Naive thymus-derived CD4-positive, alpha-beta T cell (primary cell): ENCODE measurements around the gene OR51M1. TPM values are rescaled to one million over a fixed set of nuclear protein-coding genes. Genes with fewer than 3 reads are reported as not detected.
"Not testable (repeated sequence)": the region's sequence is repeated elsewhere in the genome, so short reads cannot be mapped to it uniquely, and the experiment has no call there.

ENCODE experiments used
- ATAC-seq: fragments of 150-1000 bp; cut with Tn5 transposase; 2 replicates; pipeline ENCODE4 v1.10.0; 2021; ENCODE audit warnings: mild to moderate bottlenecking, moderate library complexity
- CTCF ChIA-PET: fragments of 350-600 bp; sonication (Branson Sonifier 250); formaldehyde crosslinking; loops from one replicate; lab custom pipeline; 2021; ENCODE audit warnings: antibody characterized with exemption; lab: Charles Lee
- POLR2A ChIA-PET: fragments of 350-600 bp; sonication (Branson Sonifier 250); formaldehyde crosslinking; loops from one replicate; lab custom pipeline; 2021; ENCODE audit warnings: antibody characterized with exemption, inconsistent platforms; lab: Charles Lee
- DNase-seq, 9 donors: peaks; one replicate each; pipeline versions ENCODE4 v3.0.0 to v3.0.0-alpha.2; 2020 to 2022; ENCODE audit warnings: mixed read lengths in 1 of 9
- H3K27ac ChIP-seq: one replicate; pipeline ENCODE4 v1.7.0; 2013; ENCODE audit warnings: mild to moderate bottlenecking, low read depth, low read length, moderate library complexity
- H3K27me3 ChIP-seq, 2 donors: one replicate each; pipeline ENCODE4 v1.7.0; 2013; ENCODE audit warnings: low read length in 2 of 2, mild to moderate bottlenecking in 2 of 2, moderate library complexity in 2 of 2; ENCODE audit not compliant: control insufficient read depth in 2 of 2, insufficient read depth in 2 of 2
- H3K36me3 ChIP-seq, 3 experiments: 1 replicate in 2 of 3; 2 replicates in 1 of 3; pipeline ENCODE4 v1.7.0; 2013; ENCODE audit warnings: low read length in 3 of 3, mild to moderate bottlenecking in 3 of 3, moderate library complexity in 1 of 3; ENCODE audit not compliant: insufficient read depth in 3 of 3, control insufficient read depth in 2 of 3
- H3K4me1 ChIP-seq, 2 donors: one replicate each; pipeline ENCODE4 v1.7.0; 2013; ENCODE audit warnings: low read length in 2 of 2, mild to moderate bottlenecking in 2 of 2, moderate library complexity in 1 of 2; ENCODE audit not compliant: control insufficient read depth in 2 of 2, insufficient read depth in 2 of 2
- H3K4me3 ChIP-seq: 2 replicates; pipeline ENCODE4 v1.7.0; 2013; ENCODE audit warnings: mild to moderate bottlenecking, low read length
- H3K9me3 ChIP-seq, 3 experiments: 1 replicate in 2 of 3; 2 replicates in 1 of 3; pipeline ENCODE4 v1.7.0; 2013; ENCODE audit warnings: low read length in 3 of 3; ENCODE audit not compliant: control insufficient read depth in 2 of 3
- H3K27ac Mint-ChIP-seq, 9 donors: one replicate each; pipeline ENCODE4 v1.8.0; 2020 to 2022; ENCODE audit warnings: mixed read lengths in 9 of 9, mild to moderate bottlenecking in 8 of 9, moderate library complexity in 5 of 9, inconsistent platforms in 2 of 9
- H3K27me3 Mint-ChIP-seq, 5 donors: one replicate each; pipeline ENCODE4 v1.8.0; 2021 to 2022; ENCODE audit warnings: mixed read lengths in 5 of 5, mild to moderate bottlenecking in 1 of 5
- H3K36me3 Mint-ChIP-seq, 5 donors: one replicate each; pipeline ENCODE4 v1.8.0; 2020 to 2022; ENCODE audit warnings: mixed read lengths in 5 of 5, mild to moderate bottlenecking in 3 of 5, inconsistent platforms in 1 of 5
- H3K4me1 Mint-ChIP-seq, 7 donors: one replicate each; pipeline ENCODE4 v1.8.0; 2020 to 2022; ENCODE audit warnings: mixed read lengths in 7 of 7, mild to moderate bottlenecking in 3 of 7, inconsistent platforms in 1 of 7
- H3K4me3 Mint-ChIP-seq, 10 donors: one replicate each; pipeline ENCODE4 v1.8.0; 2020 to 2022; ENCODE audit warnings: mild to moderate bottlenecking in 10 of 10, mixed read lengths in 10 of 10, moderate library complexity in 6 of 10, inconsistent platforms in 2 of 10
- H3K9me3 Mint-ChIP-seq, 11 donors: one replicate each; pipeline ENCODE4 v1.8.0; 2020 to 2022; ENCODE audit warnings: mixed read lengths in 11 of 11, mild to moderate bottlenecking in 4 of 11, inconsistent platforms in 1 of 11, moderate library complexity in 1 of 11
- intact Hi-C, 2 donors: fragments of 100-400 bp; cut with micrococcal nuclease; formaldehyde crosslinking; loops; one replicate each; pipeline ENCODE4 v1.15.1; 2023
- polyA plus RNA-seq, 2 donors: library from polyadenylated mRNA; unstranded; fragments of 300-500 nt; fragmentation: Illumina TruSeq; gene quantifications; one replicate each; pipeline ENCODE4 v1.2.3, GENCODE V29; 2021
- total RNA-seq, 6 experiments: library from RNA in 5 of 6; stranded (reverse) in 5 of 6; gene quantifications; 1 replicate in 5 of 6; 2 replicates in 1 of 6; pipeline ENCODE4 v1.2.3 and lab custom pipeline; 2021 to 2026

OR51M1 gene
- total and polyA plus RNA-seq, 7 experiments from 2014 or later = not detected

DNA sequence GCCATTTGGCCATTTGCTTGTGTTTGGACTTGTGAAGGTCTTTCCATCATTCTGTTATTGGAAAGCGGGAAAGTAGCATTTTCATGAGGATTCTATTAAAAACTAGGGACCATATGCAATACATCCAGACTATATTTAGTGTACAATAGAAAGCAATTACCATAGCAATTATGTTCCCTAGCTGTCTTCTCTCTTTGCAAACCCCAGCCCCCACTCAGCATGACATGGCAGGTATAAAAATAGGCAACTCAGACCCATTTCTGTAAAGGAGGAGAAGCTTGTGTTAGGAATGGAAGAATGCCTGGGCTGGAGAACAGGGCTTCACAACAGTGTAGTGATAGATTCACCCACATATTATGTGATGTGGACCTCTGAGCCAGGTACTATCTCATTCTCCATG lies 19.9 kb upstream of the OR51M1 start:
- Mint-ChIP-seq H3K27ac (no peak overlapping the region), H3K9me3 (peaks cover 0 to 10% (median 6%) of the 10 kb centered on the region in 11 donors), H3K4me3 (no peak overlapping the region), H3K36me3 (peaks cover 0 to 4% (median 0%) of the 10 kb centered on the region in 5 donors), H3K27me3 (peaks cover 0 to 15% (median 8%) of the 10 kb centered on the region in 5 donors), H3K4me1 (no peaks in the 10 kb centered on the region)
- CTCF ChIA-PET = no interaction called here
- Histone ChIP-seq H3K27me3 (no peaks in the 10 kb centered on the region), H3K4me3 (no peak overlapping the region), H3K4me1 (no peaks in the 10 kb centered on the region), H3K27ac (no peak overlapping the region), H3K9me3 (no peaks in the 10 kb centered on the region), H3K36me3 (no peaks in the 10 kb centered on the region)
- POLR2A ChIA-PET = no interaction called here
- DNase-seq (no peak), ATAC-seq (no peak)
- intact Hi-C loops = no loop called here

DNA sequence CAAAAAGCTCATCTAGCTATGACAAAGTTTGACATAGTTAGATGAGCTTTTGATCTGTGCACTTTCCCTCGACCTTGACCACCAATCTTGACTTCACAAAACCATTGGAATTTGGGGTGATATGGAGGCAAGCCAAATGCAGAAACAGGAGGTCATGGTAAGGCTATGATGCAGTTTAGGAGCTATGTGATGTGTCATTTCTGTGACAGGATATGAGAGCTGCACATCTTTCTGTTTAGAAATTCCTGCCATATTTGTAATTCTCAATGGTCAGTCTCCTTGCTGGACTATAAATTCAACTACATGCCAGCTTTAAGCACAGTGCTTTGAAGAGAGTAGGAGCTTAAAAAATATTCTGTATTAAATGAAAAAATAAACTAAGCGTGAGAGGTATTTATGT lies 19.4 kb upstream of the OR51M1 start:
- Mint-ChIP-seq H3K36me3 (peaks cover 0 to under 1% (median 0%) of the 10 kb centered on the region in 5 donors), H3K4me3 (no peak overlapping the region), H3K9me3 (peaks cover 0 to 10% (median 3%) of the 10 kb centered on the region in 11 donors), H3K27me3 (peaks cover 0 to 15% (median 8%) of the 10 kb centered on the region in 5 donors), H3K27ac (no peak overlapping the region), H3K4me1 (no peaks in the 10 kb centered on the region)
- POLR2A ChIA-PET = no interaction called here
- DNase-seq (no peak), ATAC-seq (no peak)
- CTCF ChIA-PET = interaction anchor here (0.7 kb wide), 1 partner anchor 151 kb away, joined by 3 read pairs; no protein-coding TSS in a partner anchor
- Histone ChIP-seq H3K4me1 (no peaks in the 10 kb centered on the region), H3K27me3 (no peaks in the 10 kb centered on the region), H3K36me3 (no peaks in the 10 kb centered on the region), H3K9me3 (no peaks in the 10 kb centered on the region), H3K4me3 (no peak overlapping the region), H3K27ac (no peak overlapping the region)
- intact Hi-C loops = no loop called here

DNA sequence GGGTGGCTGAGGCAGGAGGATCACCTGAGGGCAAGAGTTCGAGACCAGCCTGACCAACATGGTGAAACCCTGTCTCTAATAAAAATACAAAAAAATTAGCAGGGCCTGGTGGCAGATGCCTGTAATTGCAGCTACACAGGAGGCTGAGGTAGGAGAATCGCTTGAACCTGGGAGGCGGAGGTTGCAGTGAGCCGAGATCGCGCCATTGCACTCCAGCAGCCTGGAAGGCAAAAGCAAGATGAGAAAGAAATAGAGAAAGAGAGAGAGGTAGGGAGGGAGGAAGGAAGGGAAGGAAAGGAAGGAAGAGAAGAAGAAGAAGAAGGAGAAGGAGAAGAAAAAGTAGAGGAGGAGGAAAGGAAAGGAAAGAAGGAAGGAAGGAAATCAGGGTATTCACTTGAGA lies 17.2 kb upstream of the OR51M1 start:
- H3K4me1 ChIP-seq, H3K27ac Mint-ChIP-seq, ATAC-seq, H3K4me3 Mint-ChIP-seq, DNase-seq, H3K9me3 ChIP-seq, H3K4me3 ChIP-seq, H3K36me3 Mint-ChIP-seq, CTCF ChIA-PET, H3K27me3 ChIP-seq, POLR2A ChIA-PET, H3K36me3 ChIP-seq, H3K9me3 Mint-ChIP-seq, H3K27ac ChIP-seq, H3K4me1 Mint-ChIP-seq, intact Hi-C loops: not testable (repeated sequence)
- H3K27me3 Mint-ChIP-seq = peaks cover 0 to 23% (median 8%) of the 10 kb centered on the region in 5 donors

DNA sequence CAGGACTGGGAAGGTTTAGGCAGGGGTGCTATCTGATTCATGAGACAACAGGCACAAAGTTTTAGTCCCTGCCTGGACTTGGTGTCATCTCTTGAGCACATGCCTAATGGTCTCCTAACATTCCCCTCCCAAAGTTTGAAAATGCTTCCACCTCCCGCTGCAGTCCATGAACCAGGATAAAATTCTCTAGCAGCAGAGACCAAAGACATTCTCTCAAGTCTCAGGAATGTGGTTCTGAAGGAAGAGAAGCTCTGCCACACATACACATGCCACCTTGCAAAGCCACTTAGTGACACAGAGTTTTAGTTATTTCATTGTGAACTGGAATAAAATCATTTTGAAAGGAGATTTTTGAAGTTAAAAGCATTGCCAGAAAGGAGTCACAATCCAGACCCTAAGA lies 16.8 kb upstream of the OR51M1 start:
- CTCF ChIA-PET = no interaction called here
- DNase-seq = no peak
- Histone ChIP-seq H3K36me3 (no peaks in the 10 kb centered on the region), H3K4me3 (no peak overlapping the region), H3K27me3 (peaks cover 0 to 3% of the 10 kb centered on the region in 2 donors), H3K27ac (no peak overlapping the region), H3K4me1 (no peaks in the 10 kb centered on the region), H3K9me3 (no peaks in the 10 kb centered on the region)
- Mint-ChIP-seq H3K27me3 (peaks cover 0 to 23% (median 11%) of the 10 kb centered on the region in 5 donors), H3K4me3 (no peak overlapping the region), H3K4me1 (no peaks in the 10 kb centered on the region), H3K27ac (no peak overlapping the region), H3K9me3 (peaks cover 0 to 7% (median 2%) of the 10 kb centered on the region in 11 donors), H3K36me3 (no peaks in the 10 kb centered on the region)
- ATAC-seq = no peak
- intact Hi-C loops = no loop called here
- POLR2A ChIA-PET = no interaction called here

DNA sequence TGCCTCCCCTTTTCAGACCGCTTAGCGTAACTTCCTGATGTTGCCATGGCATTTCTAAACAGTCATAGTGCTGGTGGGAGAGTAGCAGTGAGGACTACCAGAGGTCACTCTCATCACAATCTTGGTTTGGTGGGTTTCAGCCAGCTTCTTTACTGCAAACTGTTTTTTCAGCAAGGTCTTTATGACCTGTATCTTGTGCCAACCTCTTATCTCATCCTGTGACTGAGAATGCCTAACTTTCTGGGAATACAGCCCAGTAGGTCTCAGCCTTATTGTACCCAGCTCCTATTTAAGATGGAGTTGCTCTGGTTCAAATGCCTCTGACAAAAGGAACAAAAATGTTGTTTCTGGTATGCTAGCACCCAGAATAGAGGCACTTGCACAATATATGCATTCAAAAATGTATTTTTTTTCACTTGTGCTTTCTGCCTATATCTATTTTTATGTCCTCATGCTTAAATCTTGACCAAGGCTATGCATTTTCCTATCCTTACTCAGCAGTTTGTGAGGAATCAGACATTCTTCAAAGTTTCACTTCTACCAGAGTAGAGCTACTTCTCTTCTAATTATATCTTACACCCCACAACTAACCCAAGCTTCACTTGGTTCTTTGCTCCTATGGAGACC lies 16.1 kb upstream of the OR51M1 start:
- H3K36me3 ChIP-seq = no peaks in the 10 kb centered on the region
- DNase-seq (no peak), ATAC-seq (no peak)
- intact Hi-C loops = no loop called here
- no peaks in the 10 kb centered on the region for H3K9me3 ChIP-seq
- Mint-ChIP-seq H3K27me3 (peaks cover 0 to 24% (median 14%) of the 10 kb centered on the region in 5 donors), H3K27ac (no peak overlapping the region), H3K36me3 (no peaks in the 10 kb centered on the region), H3K9me3 (peaks cover 0 to 6% (median under 1%) of the 10 kb centered on the region in 11 donors), H3K4me3 (no peak overlapping the region), H3K4me1 (no peaks in the 10 kb centered on the region)
- H3K27me3 ChIP-seq = peaks cover 0 to 5% of the 10 kb centered on the region in 2 donors
- POLR2A ChIA-PET = no interaction called here
- no peak overlapping the region for H3K27ac ChIP-seq
- no peak overlapping the region for H3K4me3 ChIP-seq
- CTCF ChIA-PET = no interaction called here
- H3K4me1 ChIP-seq = no peaks in the 10 kb centered on the region

DNA sequence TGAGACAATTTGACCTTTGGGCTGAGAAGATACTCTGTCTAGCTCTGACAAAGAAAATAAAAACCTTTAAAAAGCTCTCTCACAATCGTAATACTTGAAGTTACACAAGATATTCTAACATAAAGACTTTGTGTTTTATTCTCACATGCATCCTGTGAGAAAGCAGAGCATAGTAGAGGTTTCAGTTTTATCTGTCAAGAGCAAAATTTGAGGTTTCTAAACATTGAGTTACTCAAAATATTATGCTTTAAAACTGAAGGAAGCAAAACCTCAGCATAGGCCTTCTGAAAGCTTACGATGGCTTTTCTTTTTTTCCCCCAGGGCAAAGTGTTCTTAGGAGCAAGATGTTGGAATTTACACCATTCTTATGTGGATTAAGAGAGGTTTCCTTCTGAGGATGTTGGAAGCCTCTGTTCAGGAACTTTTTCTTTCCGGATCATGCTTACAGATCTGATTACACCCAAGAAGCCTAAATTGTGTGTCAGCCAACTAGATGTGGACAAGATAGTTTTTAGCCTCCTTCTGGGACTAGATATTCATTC lies 15.0 kb upstream of the OR51M1 start:
- CTCF ChIA-PET = no interaction called here
- Histone ChIP-seq H3K4me1 (no peaks in the 10 kb centered on the region), H3K9me3 (no peaks in the 10 kb centered on the region), H3K4me3 (no peak overlapping the region), H3K36me3 (no peaks in the 10 kb centered on the region), H3K27ac (no peak overlapping the region), H3K27me3 (peaks cover 0 to 5% of the 10 kb centered on the region in 2 donors)
- Mint-ChIP-seq H3K27ac (no peak overlapping the region), H3K9me3 (peaks cover 0 to 8% (median 2%) of the 10 kb centered on the region in 11 donors), H3K27me3 (peaks cover 0 to 28% (median 15%) of the 10 kb centered on the region in 5 donors), H3K4me1 (no peaks in the 10 kb centered on the region), H3K36me3 (no peaks in the 10 kb centered on the region), H3K4me3 (no peak overlapping the region)
- intact Hi-C loops = no loop called here
- POLR2A ChIA-PET = no interaction called here
- ATAC-seq = no peak
- no peak for DNase-seq

DNA sequence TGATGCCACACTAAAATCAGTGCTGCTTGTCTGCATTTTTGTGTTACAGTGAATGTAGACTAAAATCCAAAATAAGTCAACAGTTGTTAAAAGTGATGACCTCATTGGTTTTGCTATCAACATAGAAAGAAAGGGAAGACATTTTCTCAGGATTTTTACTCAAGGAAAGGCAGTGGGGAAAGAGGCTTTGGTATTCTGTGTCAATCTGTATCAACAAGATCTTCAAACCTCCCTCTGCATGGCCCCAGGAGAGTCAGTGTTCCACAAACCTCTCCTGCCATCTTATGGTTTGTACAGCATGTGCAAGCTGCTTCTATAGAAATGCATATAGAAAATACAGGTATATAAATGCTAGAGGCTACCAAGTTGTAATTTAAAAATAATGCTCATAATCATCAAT lies 13.8 kb upstream of the OR51M1 start:
- Mint-ChIP-seq H3K27ac (no peak overlapping the region), H3K9me3 (peaks cover 0 to 8% (median 2%) of the 10 kb centered on the region in 11 donors), H3K4me1 (no peaks in the 10 kb centered on the region), H3K36me3 (no peaks in the 10 kb centered on the region), H3K27me3 (peaks cover 0 to 26% (median 20%) of the 10 kb centered on the region in 5 donors), H3K4me3 (no peak overlapping the region)
- ChIA-PET CTCF (no interaction called here), POLR2A (no interaction called here)
- no peak for ATAC-seq
- H3K27ac ChIP-seq = no peak overlapping the region
- no peaks in the 10 kb centered on the region for H3K4me1 ChIP-seq
- H3K9me3 ChIP-seq = no peaks in the 10 kb centered on the region
- H3K36me3 ChIP-seq = no peaks in the 10 kb centered on the region
- no peak for DNase-seq
- H3K4me3 ChIP-seq = no peak overlapping the region
- peaks cover 0 to 5% of the 10 kb centered on the region in 2 donors for H3K27me3 ChIP-seq
- intact Hi-C loops = no loop called here
